Measurements from ENCODE around the gene AFF3. TPM values are rescaled to one million over a fixed set of nuclear protein-coding genes. Genes with fewer than 3 reads are reported as not detected.
A peak's percentile ranks its signal among the peaks of the same experiment; 100 is the strongest.

Gene AFF3
- total and polyA plus RNA-seq, 7 donors: 0.46 to 25.0 (median 18.6) TPM

- no peak overlapping the region for H3K27ac ChIP-seq
- no peak for DNase-seq
- peaks cover 0 to 18% (median 0%) of the 10 kb centered on the region in 4 donors for H3K36me3 ChIP-seq
- intact Hi-C loops (cut with DNase I): no loop called here
- no peak for TF ChIP-seq POLR2AphosphoS5 (IDR thresholded peaks at IDR 0.05)
- TF ChIP-seq CTCF (IDR thresholded peaks at IDR 0.05): no peak
- no peak for TF ChIP-seq EP300 (IDR thresholded peaks at IDR 0.05)
- TF ChIP-seq POLR2A (IDR thresholded peaks at IDR 0.05): no peak
- 83 to 88% methylated on average over 22 of the region's 22 CpGs for WGBS, 2 donors
- no peaks in the 10 kb centered on the region for H3K9me3 ChIP-seq
- H3K4me1 ChIP-seq: peaks cover 0 to 7% (median 0%) of the 10 kb centered on the region in 4 donors
- no peak overlapping the region for H3K4me3 ChIP-seq
- H3K27me3 ChIP-seq: no peaks in the 10 kb centered on the region
Measured at GRCh38 chr2:100000915-100001707, 141.3 kb downstream of the AFF3 start.

GRCh38 chr2:99998651-99999320, 143.6 kb downstream of the AFF3 start:
- Histone ChIP-seq H3K36me3 (peaks cover 0 to 16% (median 0%) of the 10 kb centered on the region in 4 donors), H3K4me3 (no peak overlapping the region), H3K27ac (no peak overlapping the region), H3K27me3 (no peaks in the 10 kb centered on the region), H3K4me1 (peaks cover 0 to 7% (median 0%) of the 10 kb centered on the region in 4 donors), H3K9me3 (no peaks in the 10 kb centered on the region)
- DNase-seq: no peak
- intact Hi-C loops (cut with DNase I): no loop called here
- TF ChIP-seq POLR2AphosphoS5 (IDR thresholded peaks at IDR 0.05) (peak in 1 of 4 donors; percentile 48), CTCF (IDR thresholded peaks at IDR 0.05) (no peak)
- 69 to 75% methylated on average over 12 of the region's 12 CpGs for WGBS, 2 donors

- Histone ChIP-seq H3K9me3 (no peaks in the 10 kb centered on the region), H3K27me3 (no peaks in the 10 kb centered on the region), H3K36me3 (no peaks in the 10 kb centered on the region), H3K4me1 (peaks cover 0 to 15% (median 7%) of the 10 kb centered on the region in 4 donors), H3K4me3 (no peak overlapping the region), H3K27ac (no peak overlapping the region)
- DNase-seq: no peak
- TF ChIP-seq CTCF (IDR thresholded peaks at IDR 0.05) (no peak), POLR2A (IDR thresholded peaks at IDR 0.05) (no peak), EP300 (IDR thresholded peaks at IDR 0.05) (no peak), POLR2AphosphoS5 (IDR thresholded peaks at IDR 0.05) (no peak)
- WGBS, 2 donors: 85 to 92% methylated on average over 3 of the region's 3 CpGs
- intact Hi-C loops (cut with DNase I): no loop called here
Measured at GRCh38 chr2:99989905-99990304, 152.5 kb downstream of the AFF3 start.

DNA sequence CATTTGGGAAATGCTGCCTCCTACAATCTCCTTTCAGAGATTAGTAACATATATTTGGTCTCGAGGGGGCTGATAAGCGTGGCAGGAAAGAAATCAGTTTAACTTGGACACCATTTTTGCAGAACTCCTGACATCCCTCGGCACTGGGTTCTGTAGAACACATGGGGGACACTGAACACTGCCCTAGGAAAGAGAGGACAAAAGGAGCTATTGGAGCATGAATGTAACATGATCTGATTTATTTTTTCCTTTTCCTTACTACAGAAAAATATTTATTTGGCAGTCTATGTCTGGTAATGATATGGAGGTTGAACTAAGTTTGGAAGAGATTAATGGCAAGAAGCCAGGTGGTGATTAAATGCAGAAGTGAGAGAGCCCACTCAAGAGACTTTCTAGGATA, 153.8 kb downstream of the AFF3 start:
- intact Hi-C loops (cut with DNase I): no loop called here
- no peak overlapping the region for H3K27ac ChIP-seq
- 83% methylated on average over 3 of the region's 3 CpGs for WGBS, 2 donors

More for the DNA sequence above, 153.8 kb downstream of the AFF3 start:
- no peaks in the 10 kb centered on the region for H3K27me3 ChIP-seq
- H3K36me3 ChIP-seq: no peaks in the 10 kb centered on the region
- TF ChIP-seq POLR2AphosphoS5 (IDR thresholded peaks at IDR 0.05) (no peak), POLR2A (IDR thresholded peaks at IDR 0.05) (no peak), CTCF (IDR thresholded peaks at IDR 0.05) (no peak), EP300 (IDR thresholded peaks at IDR 0.05) (no peak)
- H3K4me3 ChIP-seq: no peak overlapping the region
- no peak for DNase-seq
- peaks cover 0 to 15% (median 7%) of the 10 kb centered on the region in 4 donors for H3K4me1 ChIP-seq
- H3K9me3 ChIP-seq: no peaks in the 10 kb centered on the region
